Umbilical cord (tissue), 2 donors: ENCODE results near the gene TPT1. TPM values are rescaled to one million over a fixed set of nuclear protein-coding genes. Genes with fewer than 3 reads are reported as not detected.

ENCODE experiments used
- DNase-seq: peaks from one replicate; pipeline ENCODE4 v3.0.0-alpha.2; 2015; ENCODE audit warnings: low spot score
- total RNA-seq: library from RNA; depleted of rRNA; stranded (reverse); fragments of >200 nt; gene quantifications from one replicate; pipeline ENCODE4 v1.2.3, GENCODE V29; 2014; ENCODE audit warnings: low replicate concordance; ENCODE audit not compliant: insufficient read depth

TPT1 gene
- total RNA-seq, 1 donor from 2014 or later, result 6,277 TPM

DNA sequence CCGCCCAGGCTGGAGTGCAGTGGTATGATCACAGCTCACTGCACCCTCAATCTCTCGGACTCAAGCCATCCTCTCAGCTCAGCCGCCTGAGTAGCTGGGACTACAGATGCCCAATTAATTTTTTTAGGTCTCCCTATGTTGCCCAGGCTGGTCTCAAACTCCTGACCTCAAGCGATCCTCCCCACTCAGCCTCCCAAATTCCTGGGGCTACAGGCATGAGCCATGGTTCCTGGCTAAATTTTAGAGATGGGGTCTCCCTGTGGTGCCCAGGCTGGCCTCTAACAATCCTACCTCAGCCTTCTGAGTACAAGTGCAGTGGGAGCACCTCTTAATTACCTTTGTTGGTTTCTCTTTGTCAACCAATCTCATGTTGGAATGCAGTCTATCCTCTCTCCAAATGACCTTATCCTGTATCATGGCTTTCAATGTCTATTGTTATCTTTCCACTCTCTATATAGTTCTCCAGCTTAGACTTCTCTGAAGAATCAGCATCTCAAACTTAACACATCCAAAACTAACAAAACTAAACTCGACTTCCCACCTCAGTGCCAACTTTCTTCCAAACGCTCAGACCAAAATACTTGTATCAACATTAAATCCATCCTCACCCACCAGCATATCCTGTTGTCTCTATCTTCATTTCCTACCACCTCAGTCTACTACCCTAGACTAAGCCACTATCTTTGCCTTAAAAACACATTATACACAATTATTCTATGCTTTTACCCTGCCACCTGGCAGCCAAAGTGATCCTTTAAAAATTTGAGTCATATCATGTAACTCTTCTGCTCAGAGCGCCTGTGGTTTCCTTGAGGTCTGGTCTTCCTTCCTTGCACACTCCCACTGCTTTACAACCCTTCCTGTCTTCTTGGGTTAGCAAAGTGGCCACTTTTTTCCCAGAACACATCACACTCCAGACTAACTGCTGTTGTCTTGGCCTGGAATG lies 6.7 kb downstream of the TPT1 start:
- no peak for DNase-seq

DNA sequence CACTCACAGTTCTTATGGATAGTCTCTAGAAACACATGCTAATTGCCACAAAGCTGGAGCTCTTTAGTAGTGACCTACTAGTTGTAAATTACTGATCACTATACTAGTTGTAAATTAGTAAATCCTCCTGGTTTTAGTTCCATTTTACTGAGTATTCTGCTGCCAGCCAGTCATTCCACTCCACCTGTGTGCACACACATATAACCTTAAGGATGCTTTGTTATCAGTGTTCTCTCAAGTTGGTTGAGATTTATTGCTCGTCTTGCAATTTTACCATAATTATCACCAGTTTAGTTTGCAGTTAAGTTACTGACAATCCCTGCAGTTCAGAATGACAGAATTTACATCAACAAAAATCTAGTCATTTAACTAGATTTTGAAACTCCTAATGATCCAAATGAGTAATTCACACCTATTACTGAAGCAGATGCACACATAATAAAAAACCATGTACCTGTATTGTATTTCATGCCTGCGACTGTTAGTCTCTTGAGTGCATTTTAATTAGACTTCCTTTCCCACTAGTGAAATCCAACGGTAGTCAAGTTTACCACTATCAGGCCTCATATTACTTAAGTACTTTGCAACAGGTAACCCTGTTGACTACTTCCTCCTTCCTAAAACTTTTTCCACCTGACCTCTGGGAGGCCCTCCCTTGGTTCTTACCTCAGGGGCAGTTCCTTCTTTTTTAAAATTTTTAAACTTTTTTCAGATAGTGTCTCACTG lies 7.6 kb downstream of the TPT1 start:
- no peak for DNase-seq

DNA sequence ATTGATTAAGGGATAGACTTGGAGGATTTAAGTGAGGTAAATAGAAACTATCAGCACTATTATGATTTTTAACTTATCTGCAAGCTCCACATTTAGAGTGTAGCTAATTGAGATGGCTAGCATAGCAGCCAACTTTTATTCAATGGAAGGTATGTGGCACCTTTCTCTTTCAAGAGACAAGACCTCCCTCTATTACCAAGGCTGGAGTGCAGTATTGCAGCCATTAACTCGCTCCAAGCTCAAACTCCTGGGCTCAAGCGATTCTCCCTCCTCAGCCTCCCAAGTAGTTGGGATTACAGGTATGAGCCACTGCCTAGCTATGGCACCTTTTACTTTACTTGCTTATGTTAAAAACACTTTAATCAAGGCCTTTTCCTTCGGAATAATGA lies 8.2 kb downstream of the TPT1 start:
- no peak for DNase-seq

DNA sequence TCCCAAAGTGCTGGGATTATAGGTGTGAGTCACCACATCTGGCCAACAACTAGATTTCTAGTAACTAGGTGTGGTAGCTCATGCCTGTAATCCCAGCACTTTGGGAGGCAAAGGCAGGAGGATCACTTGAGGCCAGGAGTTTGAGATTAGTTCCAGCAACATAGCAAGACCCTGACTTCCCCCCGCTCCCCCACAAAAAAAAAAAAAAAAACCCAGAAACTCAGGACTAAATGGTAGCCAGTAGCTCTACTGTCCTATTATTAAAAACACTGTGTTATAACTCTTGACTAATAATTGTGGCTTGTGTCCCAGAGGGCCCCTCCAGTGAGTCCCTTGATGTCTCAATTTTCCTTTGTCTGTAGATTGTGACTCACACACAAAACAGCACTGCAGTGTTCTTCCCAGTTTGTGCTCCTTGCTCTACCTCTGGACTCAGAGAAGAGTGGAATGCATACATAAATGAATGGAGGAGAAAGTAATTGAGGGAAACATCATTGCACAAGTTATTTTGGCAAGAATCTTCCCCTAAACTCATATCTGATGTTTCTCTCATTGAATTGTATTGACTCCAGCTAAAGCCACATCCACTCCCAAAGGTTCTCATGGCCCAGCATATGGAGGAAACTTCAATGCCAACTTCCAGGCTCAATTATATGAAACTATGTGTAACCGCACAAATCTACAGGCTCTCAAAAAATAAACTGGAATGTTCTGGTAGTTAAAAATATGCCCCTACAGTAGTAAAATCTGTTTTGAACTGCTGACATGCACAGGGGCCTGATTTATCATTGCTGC lies 8.8 kb downstream of the TPT1 start:
- DNase-seq, result peak; percentile 85

DNA sequence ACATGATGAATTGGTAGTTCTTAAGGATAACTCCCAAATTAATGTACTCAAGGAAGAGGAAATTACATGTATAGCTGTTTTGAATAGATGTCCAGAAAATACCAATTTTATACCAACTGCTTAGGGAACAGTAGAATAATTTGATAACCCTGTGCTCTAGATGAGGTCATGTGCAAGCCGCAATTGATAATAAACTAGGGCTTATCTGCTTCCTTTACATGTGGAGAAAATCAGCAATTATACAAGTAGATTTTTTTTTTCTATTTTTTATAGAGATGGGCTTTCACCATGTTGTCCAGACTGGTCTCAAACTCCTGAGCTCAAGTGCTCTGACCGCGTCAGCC lies 9.3 kb downstream of the TPT1 start:
- DNase-seq, result no peak

DNA sequence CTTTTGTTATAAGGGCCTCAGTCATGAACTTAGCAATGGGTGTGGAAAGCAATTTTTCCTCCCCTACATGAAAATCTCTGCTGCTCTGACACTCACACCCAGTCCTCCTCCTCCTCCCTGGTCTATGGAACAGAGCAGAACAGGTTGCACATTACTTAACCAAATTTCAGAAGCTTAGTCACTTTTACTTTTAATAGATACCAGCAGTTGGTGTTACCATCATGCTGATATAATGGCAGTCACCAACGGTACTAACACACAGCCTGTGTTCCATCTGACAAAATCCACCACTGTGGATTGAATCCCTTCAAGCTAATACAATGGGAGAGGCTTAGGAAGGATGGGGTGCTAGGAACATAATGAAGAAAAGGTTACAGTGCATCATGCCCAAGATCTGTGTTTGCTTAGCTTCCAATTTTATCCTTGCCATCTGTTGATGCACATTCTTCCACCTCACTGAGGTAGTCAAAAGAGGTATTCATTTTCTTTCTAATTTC lies 9.8 kb downstream of the TPT1 start:
- no peak for DNase-seq

DNA sequence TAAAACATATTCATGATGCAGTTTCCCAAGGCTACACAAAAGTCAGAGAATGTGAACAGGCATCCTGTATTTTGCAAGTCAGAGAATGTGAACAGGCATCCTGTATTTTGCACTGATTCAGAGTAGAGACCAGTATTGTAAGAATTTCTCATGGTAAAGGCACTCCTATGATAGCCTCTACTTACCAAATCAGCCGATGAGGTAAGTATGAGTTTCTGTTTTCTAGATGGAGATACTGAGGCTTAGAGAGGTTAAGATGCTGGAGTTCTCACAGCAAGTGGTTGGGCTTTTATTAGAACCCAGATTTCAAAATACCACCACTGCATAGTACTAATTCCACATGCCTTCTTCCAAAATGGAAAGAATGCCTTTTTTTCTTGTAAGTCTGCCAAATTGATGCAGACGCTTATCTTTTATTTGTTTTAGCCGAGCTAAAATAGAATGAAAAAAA lies 12.3 kb downstream of the TPT1 start:
- peak; percentile 90 for DNase-seq

DNA sequence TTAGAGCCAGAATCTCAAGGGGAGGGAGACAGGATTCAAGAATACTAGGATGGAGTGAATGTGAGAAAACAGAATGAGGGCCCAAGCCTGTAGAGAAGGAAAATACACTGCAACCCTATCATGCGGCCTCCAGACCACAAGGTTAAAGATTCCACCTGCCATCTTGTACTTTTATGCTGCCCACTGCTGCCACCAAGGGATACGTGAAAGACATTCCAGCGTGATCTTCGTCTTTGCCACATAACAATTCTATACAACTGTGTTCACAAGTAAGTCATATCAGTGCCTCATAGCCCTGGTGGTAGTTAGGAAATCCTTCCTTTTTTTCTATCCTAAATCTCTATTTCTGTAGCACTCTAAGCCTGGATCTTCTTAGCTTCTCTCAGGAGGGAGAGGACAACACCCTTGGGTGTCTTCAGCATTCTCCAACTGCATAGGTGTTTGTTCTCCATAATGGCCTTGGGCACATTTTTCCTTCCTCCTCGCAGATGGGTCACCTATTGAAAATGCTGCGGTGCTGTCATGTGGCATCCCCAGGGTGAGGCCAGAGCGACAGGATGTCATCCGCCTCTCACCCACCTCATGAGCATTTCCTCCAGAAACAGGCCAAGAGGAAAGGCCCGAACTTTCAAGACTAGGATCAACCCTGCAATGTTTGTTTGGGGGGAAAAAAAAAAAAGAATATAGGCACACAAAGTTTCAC lies 13.6 kb downstream of the TPT1 start:
- DNase-seq, result no peak

DNA sequence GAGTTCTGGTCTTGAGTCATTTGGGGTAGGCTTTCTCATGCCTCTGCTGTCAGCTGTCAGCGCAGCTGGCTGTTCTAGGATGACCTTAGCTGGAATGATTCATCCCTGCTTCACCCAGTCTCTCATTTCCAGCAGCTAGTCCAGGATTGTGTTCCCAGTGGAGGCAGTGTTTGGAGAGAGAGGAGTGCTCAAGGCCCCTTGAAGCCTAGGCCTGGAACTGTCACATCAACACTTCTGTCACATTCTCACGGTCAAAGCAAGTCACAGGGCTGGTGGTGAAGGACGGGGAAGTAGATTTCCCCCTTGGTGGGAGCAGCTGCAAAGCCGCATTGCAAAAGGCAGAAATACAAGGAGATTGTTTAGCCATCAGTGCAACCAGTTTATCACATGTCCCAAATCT lies 15.2 kb downstream of the TPT1 start:
- peak; percentile 76 for DNase-seq

DNA sequence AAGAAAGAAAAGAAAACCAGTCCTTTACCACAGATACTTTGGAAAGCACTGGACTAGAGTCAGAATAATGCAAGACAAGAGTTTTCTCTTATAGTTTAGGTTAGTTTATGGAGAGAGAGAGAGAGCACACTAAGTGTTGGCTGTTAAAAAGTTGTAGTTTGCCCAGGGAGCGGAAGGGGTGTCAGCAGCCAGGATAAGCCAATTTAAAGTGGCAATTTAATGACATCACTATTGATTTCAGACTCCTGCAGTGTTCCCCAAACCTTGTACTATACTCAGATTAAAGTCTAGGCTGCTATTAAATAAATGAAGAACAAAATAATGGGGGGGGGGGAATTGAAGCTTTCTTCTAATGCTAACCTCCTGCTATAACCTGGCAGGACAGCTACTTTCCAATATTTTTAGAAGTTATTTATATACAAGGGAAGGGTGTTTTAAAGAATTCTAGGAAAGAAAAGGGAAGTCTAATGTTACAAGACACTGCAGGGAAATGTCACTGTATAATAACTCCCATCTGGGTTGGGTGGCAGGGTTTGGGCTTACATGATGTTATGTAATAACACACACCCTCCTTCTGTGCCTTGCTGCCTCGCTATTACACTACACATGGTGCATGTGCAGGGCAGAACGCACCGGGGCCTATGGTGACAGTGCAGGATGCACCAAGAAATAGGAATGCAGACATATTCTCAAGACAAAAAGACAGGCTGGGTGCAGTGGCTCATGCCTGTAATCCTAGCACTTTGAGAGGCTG lies 19.9 kb downstream of the TPT1 start:
- DNase-seq, result no peak

DNA sequence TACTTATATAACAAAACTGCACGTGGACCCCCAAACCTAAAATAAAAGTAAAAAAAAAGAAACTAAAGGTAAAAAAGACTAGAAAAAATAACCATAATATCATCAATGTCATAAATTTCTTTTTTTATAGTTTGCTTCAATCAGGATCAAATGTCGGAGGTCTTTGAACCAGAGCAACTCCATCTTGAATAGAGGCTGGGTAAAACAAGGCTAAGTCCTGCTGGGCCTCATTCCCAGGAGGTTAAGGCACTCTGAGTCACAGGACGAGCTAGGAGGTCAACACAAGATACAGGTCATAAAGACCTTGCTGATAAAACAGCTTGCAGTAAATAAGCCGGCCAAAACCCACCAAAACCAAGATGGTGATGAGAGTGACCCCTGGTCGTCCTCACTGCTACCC lies 24.0 kb downstream of the TPT1 start:
- DNase-seq, result no peak

DNA sequence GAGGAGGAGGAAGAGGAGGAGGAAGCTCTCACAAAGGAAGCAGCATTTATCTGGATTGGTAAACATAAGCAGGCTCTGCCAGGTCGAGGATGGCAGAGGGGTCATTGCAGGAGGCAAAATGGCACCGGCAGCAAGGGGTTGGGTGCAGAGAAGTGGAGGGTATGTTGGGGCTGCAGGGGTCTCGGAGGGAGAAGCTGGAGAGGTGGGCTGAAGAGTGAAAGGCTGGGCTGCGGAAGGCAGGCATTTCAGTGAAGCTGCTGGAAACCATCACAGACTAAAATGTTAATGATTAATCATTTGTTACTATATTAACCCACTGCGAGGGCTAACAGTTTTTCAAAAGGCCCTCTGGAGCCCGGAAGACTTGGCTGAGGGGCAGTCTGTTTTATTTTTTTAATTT lies 24.6 kb downstream of the TPT1 start:
- no peak for DNase-seq

DNA sequence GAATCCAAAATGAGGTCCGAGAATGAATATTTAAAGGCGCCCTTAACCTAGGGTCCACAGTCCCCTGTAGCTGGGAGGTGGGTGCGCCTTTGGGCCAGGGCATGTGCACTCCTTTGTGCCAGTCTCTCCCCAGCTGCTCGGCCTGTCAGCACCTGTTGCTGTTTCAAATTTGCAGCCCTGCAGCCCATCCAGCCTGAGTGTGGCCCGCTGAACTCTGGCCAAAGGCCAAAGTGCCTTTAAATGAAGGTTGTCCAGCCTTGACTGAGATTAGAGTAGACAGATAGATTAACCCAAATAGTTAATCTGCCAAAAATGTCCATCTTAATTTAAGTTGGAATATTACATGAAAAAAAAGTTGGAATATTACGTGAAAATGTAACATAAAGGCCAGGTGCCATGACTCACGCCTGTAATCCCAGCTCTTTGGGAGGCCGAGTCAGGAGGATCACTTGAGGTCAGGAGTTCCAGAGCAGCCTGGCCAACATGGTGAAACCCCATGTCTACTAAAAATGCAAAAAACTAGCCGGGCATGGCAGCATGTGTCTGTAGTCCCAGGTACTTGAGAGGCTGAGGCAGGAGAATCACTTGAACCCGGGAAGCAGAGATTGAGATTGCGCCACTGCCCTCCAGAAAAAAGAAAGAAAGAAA lies 25.3 kb downstream of the TPT1 start:
- DNase-seq, result no peak

DNA sequence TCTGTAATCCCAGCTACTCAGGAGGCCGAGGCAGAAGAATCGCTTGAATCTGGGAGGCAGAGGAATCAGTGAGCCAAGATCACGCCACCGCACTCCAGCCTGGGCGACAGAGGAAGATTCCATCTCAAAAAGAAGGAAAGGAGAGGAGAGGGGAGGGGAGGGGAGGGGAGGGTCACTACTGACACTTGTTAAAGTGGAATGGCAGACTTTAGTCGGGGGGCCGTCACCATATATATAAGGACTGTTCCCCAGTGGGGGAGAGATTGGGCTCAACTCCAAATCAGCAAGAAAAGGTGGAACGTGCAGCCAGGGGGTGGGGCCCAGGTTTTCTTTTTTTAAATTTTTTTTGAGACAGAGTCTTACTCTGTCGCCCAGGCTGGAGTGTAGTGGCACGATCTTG lies 26.2 kb downstream of the TPT1 start:
- DNase-seq, result no peak

DNA sequence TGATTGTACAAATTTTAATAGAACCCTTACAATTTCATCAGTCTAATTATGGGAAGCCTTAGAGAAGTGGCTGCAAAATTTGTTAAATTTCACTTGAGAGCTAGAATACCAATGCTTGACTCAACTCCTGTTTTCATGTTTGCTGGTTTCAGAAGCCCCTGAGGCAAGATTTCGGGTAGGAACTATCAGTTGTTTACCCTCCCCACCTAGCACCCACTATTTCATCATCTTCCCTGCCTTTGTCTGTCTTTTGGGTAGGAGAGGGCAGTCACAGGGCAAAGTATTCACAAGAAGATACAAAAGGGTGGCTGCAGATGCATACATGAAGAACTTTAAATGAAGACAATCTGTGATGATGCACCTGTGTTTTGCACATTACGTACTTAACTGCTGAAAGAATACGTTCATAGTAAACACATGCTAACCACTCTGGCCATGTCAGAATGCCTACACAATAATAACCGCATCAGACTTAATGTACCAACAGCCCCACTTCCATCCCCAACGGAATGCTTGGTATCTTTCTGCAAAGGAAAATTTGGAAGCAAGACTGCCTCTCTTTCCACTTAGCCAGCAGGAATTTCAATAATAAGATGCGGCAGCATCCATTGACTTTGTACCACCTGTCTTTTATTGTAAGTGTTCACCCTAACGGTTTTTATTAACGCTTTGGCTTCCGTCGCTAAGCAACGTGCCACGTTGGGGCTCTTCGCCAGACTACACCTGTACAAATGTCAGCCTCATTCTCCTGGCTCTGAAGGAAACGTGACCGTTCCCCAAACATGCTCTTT lies 30.4 kb downstream of the TPT1 start:
- no peak for DNase-seq

DNA sequence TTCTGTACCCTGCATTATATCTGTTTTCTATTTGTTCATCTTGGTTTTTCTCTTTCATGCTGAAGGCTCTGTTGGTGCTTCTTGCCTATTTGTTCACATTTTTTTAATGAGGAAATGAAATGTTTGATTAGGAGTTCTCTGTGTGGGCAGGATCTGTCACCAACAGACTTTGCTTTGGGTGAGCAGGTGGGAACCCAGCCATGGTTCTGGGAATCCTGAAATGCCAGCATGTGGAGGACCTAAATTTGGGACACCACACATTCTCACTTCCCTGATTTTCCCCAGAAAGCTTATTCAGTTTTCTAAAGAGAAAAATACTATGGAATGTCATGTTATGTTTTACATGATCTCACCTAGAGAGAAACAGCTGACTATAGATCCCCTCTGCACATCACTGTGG lies 34.0 kb downstream of the TPT1 start:
- no peak for DNase-seq

DNA sequence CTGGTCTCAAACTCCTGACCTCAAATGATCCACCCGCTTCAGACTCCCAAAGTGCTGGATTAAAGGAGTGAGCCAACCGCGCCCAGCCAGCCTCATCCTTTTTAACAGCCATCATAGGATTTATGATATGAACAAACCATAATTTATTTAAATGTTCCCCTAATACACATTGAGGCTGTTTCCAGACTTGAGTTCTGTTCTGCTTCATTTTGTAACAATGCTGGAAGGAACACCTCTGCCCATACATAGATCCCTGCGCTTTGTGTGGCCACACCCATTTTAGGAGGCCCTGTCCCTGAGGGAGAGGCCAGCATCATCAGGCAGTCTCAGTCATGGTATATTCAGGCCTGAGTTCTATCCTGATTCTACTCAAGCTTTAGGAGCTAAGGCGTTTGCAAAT lies 35.9 kb downstream of the TPT1 start:
- DNase-seq, result peak; percentile 29

DNA sequence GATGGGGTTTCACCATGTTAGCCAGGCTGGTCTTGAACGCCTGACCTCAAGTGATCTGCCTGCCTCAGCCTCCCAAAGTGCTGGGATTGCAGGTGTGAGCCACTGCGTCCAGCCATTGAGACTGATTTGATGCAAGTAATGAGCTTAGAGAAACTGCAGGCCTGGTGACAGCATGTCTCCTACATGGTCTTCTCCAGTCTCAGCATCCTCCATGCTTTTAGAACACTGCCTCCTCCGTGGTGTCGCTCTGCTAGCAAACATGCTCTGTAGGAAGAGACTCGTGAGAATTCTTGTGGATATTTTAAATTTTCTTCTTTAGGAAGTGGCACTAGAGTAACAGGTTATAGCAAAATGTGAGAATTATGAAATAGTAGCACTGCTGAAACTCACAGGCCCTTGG lies 37.1 kb downstream of the TPT1 start:
- no peak for DNase-seq

DNA sequence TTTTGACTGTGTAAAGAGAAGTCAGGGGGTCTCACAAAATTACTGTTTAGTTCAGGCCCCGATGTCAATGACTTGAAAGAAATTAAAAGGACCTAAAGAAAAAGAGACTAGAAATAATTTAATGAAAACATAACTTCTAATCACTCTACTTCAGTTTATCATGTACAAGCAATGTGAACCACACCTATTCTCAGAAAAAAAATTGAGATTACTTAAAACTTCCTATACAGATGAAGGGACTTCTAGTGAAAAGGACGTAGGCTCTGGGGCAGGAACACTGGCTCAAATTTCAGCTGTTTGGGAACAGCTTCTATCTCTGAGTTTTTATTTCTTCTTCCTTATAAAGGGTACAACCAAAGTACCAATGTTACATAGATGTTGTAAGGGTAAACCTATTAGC lies 38.0 kb downstream of the TPT1 start:
- no peak for DNase-seq
